MM.1S (cell line): ENCODE measurements around the gene SNCAIP.

Experiments
- DNase-seq: peaks from one replicate; pipeline ENCODE4 v3.0.0-alpha.2; 2015
- H2AFZ ChIP-seq: fragments of 300-600 bp; sonication (generic); 2 replicates; pipeline ENCODE4 v1.6.0; 2016; ENCODE audit warnings: antibody characterized with exemption, low read length
- H3F3A ChIP-seq: fragments of 300-600 bp; sonication (generic); 2 replicates; pipeline ENCODE4 v1.6.1; 2016; ENCODE audit warnings: mild to moderate bottlenecking, antibody characterized with exemption, low read length, moderate library complexity, mixed read lengths; ENCODE audit not compliant: insufficient read depth
- H3K27ac ChIP-seq: fragments of 300-600 bp; sonication (generic); 2 replicates; pipeline ENCODE4 v1.5.1; 2016; ENCODE audit warnings: mild to moderate bottlenecking, low read length
- H3K27me3 ChIP-seq: fragments of 300-600 bp; sonication (generic); replicated peaks from 2 replicates; pipeline ENCODE4 v1.6.0; 2016; ENCODE audit warnings: low read length; ENCODE audit not compliant: insufficient read depth
- H3K36me3 ChIP-seq: fragments of 300-600 bp; sonication (generic); replicated peaks from 2 replicates; pipeline ENCODE4 v1.6.1; 2016; ENCODE audit warnings: mild to moderate bottlenecking, low read length, mixed read lengths; ENCODE audit not compliant: insufficient read depth
- H3K4me1 ChIP-seq: fragments of 300-600 bp; sonication (generic); 2 replicates; pipeline ENCODE4 v1.6.1; 2016; ENCODE audit warnings: low read length, mixed read lengths
- H3K4me2 ChIP-seq: fragments of 300-600 bp; sonication (generic); 2 replicates; pipeline ENCODE4 v1.6.0; 2016; ENCODE audit warnings: low read depth, low read length
- H3K4me3 ChIP-seq: fragments of 300-600 bp; sonication (generic); 2 replicates; pipeline ENCODE4 v1.5.1; 2016; ENCODE audit warnings: low read length, mixed read lengths
- H3K79me2 ChIP-seq: fragments of 300-600 bp; sonication (generic); 2 replicates; pipeline ENCODE4 v1.6.1; 2016; ENCODE audit warnings: mixed run types, low read length, mixed read lengths
- H3K9ac ChIP-seq: fragments of 300-600 bp; sonication (generic); 2 replicates; pipeline ENCODE4 v1.6.1; 2016; ENCODE audit warnings: low read length, mixed read lengths
- H3K9me2 ChIP-seq: fragments of 300-600 bp; sonication (generic); replicated peaks from 2 replicates; pipeline ENCODE4 v1.6.1; 2016; ENCODE audit warnings: mild to moderate bottlenecking, low read length, mixed read lengths; ENCODE audit not compliant: insufficient read depth
- H3K9me3 ChIP-seq: fragments of 300-600 bp; sonication (generic); replicated peaks from 2 replicates; pipeline ENCODE4 v1.6.1; 2016; ENCODE audit warnings: mild to moderate bottlenecking, low read length, mixed read lengths; ENCODE audit not compliant: insufficient read depth
- H4K20me1 ChIP-seq: fragments of 300-600 bp; sonication (generic); 2 replicates; pipeline ENCODE4 v1.6.1; 2016; ENCODE audit warnings: mild to moderate bottlenecking, low read length, moderate library complexity, mixed read lengths; ENCODE audit not compliant: insufficient read depth
- EZH2 ChIP-seq: fragments of 300-600 bp; sonication (generic); optimal IDR thresholded peaks from 2 replicates; pipeline ENCODE3; 2017; ENCODE audit warnings: low read depth, mild to moderate bottlenecking, antibody characterized with exemption, low read length, mixed read lengths
- EZH2phosphoT487 ChIP-seq: fragments of 300-600 bp; sonication (generic); IDR thresholded peaks from 2 replicates; pipeline ENCODE4 v1.6.1; 2018; ENCODE audit warnings: antibody characterized with exemption, low read length
- TF ChIP-seq, protein P1 (sequence below): fragments of 300-600 bp; sonication (generic); IDR thresholded peaks from 2 replicates; pipeline ENCODE4 v1.5.1; 2016; ENCODE audit warnings: antibody characterized with exemption, low read length, mixed read lengths

The SNCAIP gene

DNA sequence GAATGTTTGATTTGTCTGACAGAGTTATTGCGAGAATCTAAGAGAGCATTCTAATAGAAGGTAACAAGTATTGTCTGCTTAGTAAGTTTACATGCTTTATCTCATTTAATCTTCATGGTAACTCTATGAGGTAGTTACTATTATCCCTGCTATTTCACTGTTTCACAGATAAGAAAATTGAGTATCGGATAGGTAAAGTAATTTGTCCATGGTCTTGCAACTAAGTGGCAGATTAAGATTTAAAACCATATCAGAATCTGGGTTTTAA is 118.2 kb downstream of the SNCAIP start:
- Histone ChIP-seq H4K20me1 (no peaks in the 10 kb centered on the region), H3K79me2 (no peaks in the 10 kb centered on the region), H3F3A (no peaks in the 10 kb centered on the region), H3K9me2 (no peaks in the 10 kb centered on the region), H3K4me2 (no peak overlapping the region), H3K4me3 (no peak overlapping the region), H3K9me3 (no peaks in the 10 kb centered on the region), H3K4me1 (no peaks in the 10 kb centered on the region), H3K36me3 (no peaks in the 10 kb centered on the region), H3K27ac (no peak overlapping the region), H3K27me3 (no peaks in the 10 kb centered on the region), H2AFZ (no peak overlapping the region), H3K9ac (no peak overlapping the region)
- TF ChIP-seq, protein P1, sequence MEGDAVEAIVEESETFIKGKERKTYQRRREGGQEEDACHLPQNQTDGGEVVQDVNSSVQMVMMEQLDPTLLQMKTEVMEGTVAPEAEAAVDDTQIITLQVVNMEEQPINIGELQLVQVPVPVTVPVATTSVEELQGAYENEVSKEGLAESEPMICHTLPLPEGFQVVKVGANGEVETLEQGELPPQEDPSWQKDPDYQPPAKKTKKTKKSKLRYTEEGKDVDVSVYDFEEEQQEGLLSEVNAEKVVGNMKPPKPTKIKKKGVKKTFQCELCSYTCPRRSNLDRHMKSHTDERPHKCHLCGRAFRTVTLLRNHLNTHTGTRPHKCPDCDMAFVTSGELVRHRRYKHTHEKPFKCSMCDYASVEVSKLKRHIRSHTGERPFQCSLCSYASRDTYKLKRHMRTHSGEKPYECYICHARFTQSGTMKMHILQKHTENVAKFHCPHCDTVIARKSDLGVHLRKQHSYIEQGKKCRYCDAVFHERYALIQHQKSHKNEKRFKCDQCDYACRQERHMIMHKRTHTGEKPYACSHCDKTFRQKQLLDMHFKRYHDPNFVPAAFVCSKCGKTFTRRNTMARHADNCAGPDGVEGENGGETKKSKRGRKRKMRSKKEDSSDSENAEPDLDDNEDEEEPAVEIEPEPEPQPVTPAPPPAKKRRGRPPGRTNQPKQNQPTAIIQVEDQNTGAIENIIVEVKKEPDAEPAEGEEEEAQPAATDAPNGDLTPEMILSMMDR = no peak
- no peak for TF ChIP-seq EZH2
- no peak for TF ChIP-seq EZH2phosphoT487
- DNase-seq = no peak

DNA sequence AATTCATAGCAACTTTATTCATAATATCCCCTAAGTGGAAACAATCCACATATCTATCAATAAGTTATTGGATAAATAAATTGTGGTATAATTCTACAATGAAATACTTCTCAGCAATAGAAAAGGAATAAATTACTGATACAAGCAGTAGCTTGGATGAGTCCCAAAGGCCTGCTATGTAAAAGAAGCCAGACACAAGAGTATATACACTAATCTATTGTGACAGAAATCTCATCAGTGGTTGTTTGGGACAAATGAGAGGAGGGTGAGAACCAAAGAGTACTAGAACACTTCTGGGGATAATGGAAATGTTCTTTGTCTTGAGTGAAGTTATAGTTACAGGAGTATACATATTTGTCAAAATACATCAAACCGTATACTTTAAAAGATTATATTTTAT is 119.3 kb downstream of the SNCAIP start:
- Histone ChIP-seq H3K36me3 (no peaks in the 10 kb centered on the region), H3K27me3 (no peaks in the 10 kb centered on the region), H3K4me2 (no peak overlapping the region), H2AFZ (no peak overlapping the region), H3K4me1 (no peaks in the 10 kb centered on the region), H3K79me2 (no peaks in the 10 kb centered on the region), H3K9me3 (no peaks in the 10 kb centered on the region), H4K20me1 (no peaks in the 10 kb centered on the region), H3K9ac (no peak overlapping the region), H3K4me3 (no peak overlapping the region), H3K9me2 (no peaks in the 10 kb centered on the region), H3F3A (no peaks in the 10 kb centered on the region), H3K27ac (no peak overlapping the region)
- TF ChIP-seq, protein P1 = no peak
- TF ChIP-seq EZH2phosphoT487 (no peak), EZH2 (no peak)
- no peak for DNase-seq

GRCh38 chr5:122434205-122434970 is 122.4 kb downstream of the SNCAIP start:
- Histone ChIP-seq H3F3A (no peaks in the 10 kb centered on the region), H3K36me3 (no peaks in the 10 kb centered on the region), H3K9me2 (no peaks in the 10 kb centered on the region), H3K27me3 (no peaks in the 10 kb centered on the region), H3K4me1 (no peaks in the 10 kb centered on the region), H3K9ac (no peak overlapping the region), H3K4me3 (no peak overlapping the region), H3K79me2 (no peaks in the 10 kb centered on the region), H2AFZ (no peak overlapping the region), H3K9me3 (no peaks in the 10 kb centered on the region), H4K20me1 (no peaks in the 10 kb centered on the region), H3K4me2 (no peak overlapping the region), H3K27ac (no peak overlapping the region)
- no peak for DNase-seq
- no peak for TF ChIP-seq EZH2
- no peak for TF ChIP-seq EZH2phosphoT487
- TF ChIP-seq, protein P1 = no peak
